Caco-2 (cell line): ENCODE results near the gene CAP1. TPM values are rescaled to one million over a fixed set of nuclear protein-coding genes. Genes with fewer than 3 reads are reported as not detected.

ENCODE experiments used
- BruUV-seq: library from RNA; stranded (reverse); fragments of 400-500 nt; replicated peaks from 2 replicates; lab custom pipeline; 2021; lab: Mats Ljungman, UMichigan
- CTCF ChIA-PET: fragments of 300-600 bp; sonication (Branson Sonifier 250); formaldehyde crosslinking; loops from one replicate; lab custom pipeline; 2022; ENCODE audit warnings: antibody characterized with exemption; lab: Charles Lee
- POLR2A ChIA-PET: fragments of 300-600 bp; sonication (Branson Sonifier 250); formaldehyde crosslinking; loops from one replicate; lab custom pipeline; 2022; ENCODE audit warnings: antibody characterized with exemption; lab: Charles Lee
- DNase-seq, 2 experiments: peaks; one replicate each; pipeline versions ENCODE4 v3.0.0 to v3.0.0-alpha.2; 2020 to 2022
- H3K27me3 ChIP-seq: replicated peaks from 2 replicates; pipeline ENCODE4 v1.6.0; 2011; ENCODE audit warnings: low read length; ENCODE audit not compliant: control insufficient read depth, insufficient read depth
- H3K36me3 ChIP-seq: 2 replicates; pipeline ENCODE4 v1.5.1; 2011; ENCODE audit warnings: low read length; ENCODE audit not compliant: control insufficient read depth, insufficient read depth
- H3K4me1 ChIP-seq: fragments of 250-450 bp; sonication (Bioruptor Pico); 2 replicates; pipeline ENCODE4 v1.5.1; 2020; ENCODE audit warnings: mild to moderate bottlenecking
- H3K4me3 ChIP-seq: 2 replicates; pipeline ENCODE4 v1.5.1; 2011; ENCODE audit warnings: low read depth, mild to moderate bottlenecking, control low read depth, low read length
- H3K9me3 ChIP-seq: fragments of 250-450 bp; sonication (Bioruptor Pico); 2 replicates; pipeline ENCODE4 v1.5.1; 2020; ENCODE audit warnings: mild to moderate bottlenecking, moderate library complexity
- H3K27ac Mint-ChIP-seq: one replicate; pipeline ENCODE4 v1.8.0; 2022; ENCODE audit warnings: mixed read lengths; ENCODE audit not compliant: unreplicated experiment
- H3K27me3 Mint-ChIP-seq: one replicate; pipeline ENCODE4 v1.8.0; 2022; ENCODE audit warnings: mixed read lengths; ENCODE audit not compliant: insufficient read depth, unreplicated experiment
- H3K36me3 Mint-ChIP-seq: one replicate; pipeline ENCODE4 v1.8.0; 2022; ENCODE audit warnings: mild to moderate bottlenecking, mixed read lengths; ENCODE audit not compliant: insufficient read depth, unreplicated experiment
- H3K4me1 Mint-ChIP-seq: one replicate; pipeline ENCODE4 v1.8.0; 2022; ENCODE audit warnings: low read depth, mixed read lengths; ENCODE audit not compliant: unreplicated experiment
- H3K4me3 Mint-ChIP-seq: one replicate; pipeline ENCODE4 v1.8.0; 2022; ENCODE audit warnings: mild to moderate bottlenecking, moderate library complexity, mixed read lengths; ENCODE audit not compliant: unreplicated experiment
- H3K9me3 Mint-ChIP-seq: one replicate; pipeline ENCODE4 v1.8.0; 2022; ENCODE audit warnings: mixed read lengths; ENCODE audit not compliant: unreplicated experiment
- intact Hi-C: fragments of 100-400 bp; cut with micrococcal nuclease; formaldehyde crosslinking; loops from one replicate; pipeline ENCODE4 v1.10.0; 2022; ENCODE audit not compliant: unreplicated experiment
- total RNA-seq: library from RNA; stranded (reverse); gene quantifications from 2 replicates; pipeline ENCODE4 v1.2.3, GENCODE V29; 2022
- TF ChIP-seq, protein P1 (sequence below), 2 experiments: fragments of 200-600 bp in 1 of 2; IDR thresholded peaks; 1 replicate in 1 of 2; 2 replicates in 1 of 2; pipeline versions ENCODE4 v1.5.1 to v1.8.0; 2011 to 2022; ENCODE audit warnings: antibody characterized with exemption in 1 of 2, control low read depth in 1 of 2, inconsistent platforms in 1 of 2, low read depth in 1 of 2, low read length in 1 of 2, mild to moderate bottlenecking in 1 of 2, moderate library complexity in 1 of 2; ENCODE audit not compliant: insufficient read depth in 1 of 2, severe bottlenecking in 1 of 2, unreplicated experiment in 1 of 2

CAP1 gene
- total RNA-seq, 1 experiment from 2014 or later = 181 TPM

DNA sequence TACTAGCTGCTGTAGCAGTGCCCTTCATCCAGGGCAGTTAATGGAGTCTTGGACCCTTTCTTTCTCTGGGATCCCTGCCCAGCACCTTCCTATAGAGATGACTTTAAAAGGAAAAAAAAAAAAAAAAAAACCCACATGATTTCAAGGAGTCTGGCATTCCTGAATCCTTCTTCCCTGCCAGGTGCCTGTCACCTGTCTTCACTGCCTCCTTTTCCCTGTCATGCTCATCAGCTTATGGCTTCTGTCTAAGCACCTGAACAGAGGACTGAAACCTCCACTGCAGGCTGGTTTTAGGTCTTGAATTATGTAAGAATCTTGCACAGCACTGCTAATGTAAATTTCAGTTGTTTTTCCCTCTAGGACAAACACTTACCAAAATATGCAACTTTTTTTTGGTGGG is 31.6 kb downstream of the CAP1 start:
- no peaks in the 10 kb centered on the region; the same call in 1 of the 2 replicates for H3K36me3 ChIP-seq

DNA sequence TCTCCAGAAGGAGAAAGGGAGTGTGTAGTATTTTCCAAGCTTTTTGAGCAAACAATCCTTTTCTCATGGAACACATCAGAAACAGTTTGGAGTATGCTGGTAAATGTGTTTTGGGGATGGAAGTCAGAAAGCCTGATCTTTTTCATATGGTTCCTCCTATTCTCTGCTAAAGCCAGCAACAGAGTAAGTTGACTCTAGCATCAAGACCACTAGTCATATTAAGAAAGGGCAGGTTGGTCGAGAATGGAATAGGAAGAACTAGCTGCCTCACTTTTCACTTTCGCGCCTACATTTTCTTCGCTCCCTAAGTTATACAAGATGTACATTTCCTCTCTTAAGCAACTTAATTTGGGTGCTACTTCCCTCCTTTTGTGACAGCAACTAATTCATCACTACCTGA is 32.5 kb downstream of the CAP1 start:
- no peak overlapping the region for H3K27ac Mint-ChIP-seq
- peaks cover 56% of the 10 kb centered on the region for H3K36me3 Mint-ChIP-seq
- TSS peak; percentile 94 for BruUV-seq

More for the DNA sequence above, 31.6 kb downstream of the CAP1 start:
- Mint-ChIP-seq H3K9me3 (no peaks in the 10 kb centered on the region), H3K27ac (no peak overlapping the region), H3K27me3 (no peaks in the 10 kb centered on the region), H3K36me3 (peaks cover 65% of the 10 kb centered on the region), H3K4me3 (no peak overlapping the region), H3K4me1 (no peaks in the 10 kb centered on the region)
- Histone ChIP-seq H3K4me1 (no peaks in the 10 kb centered on the region), H3K9me3 (no peaks in the 10 kb centered on the region), H3K4me3 (no peak overlapping the region), H3K27me3 (no peaks in the 10 kb centered on the region)
- ChIA-PET POLR2A (no interaction called here), CTCF (interaction anchor here (1.2 kb wide), 1 partner anchor 80 kb away, joined by 3 read pairs; no protein-coding TSS in a partner anchor)
- intact Hi-C loops = loop anchor here (10.0 kb wide), 1 partner anchor 233 kb away; no protein-coding TSS in a partner anchor
- DNase-seq = no peak
- BruUV-seq = TSS peak; percentile 78
- TF ChIP-seq, protein P1, sequence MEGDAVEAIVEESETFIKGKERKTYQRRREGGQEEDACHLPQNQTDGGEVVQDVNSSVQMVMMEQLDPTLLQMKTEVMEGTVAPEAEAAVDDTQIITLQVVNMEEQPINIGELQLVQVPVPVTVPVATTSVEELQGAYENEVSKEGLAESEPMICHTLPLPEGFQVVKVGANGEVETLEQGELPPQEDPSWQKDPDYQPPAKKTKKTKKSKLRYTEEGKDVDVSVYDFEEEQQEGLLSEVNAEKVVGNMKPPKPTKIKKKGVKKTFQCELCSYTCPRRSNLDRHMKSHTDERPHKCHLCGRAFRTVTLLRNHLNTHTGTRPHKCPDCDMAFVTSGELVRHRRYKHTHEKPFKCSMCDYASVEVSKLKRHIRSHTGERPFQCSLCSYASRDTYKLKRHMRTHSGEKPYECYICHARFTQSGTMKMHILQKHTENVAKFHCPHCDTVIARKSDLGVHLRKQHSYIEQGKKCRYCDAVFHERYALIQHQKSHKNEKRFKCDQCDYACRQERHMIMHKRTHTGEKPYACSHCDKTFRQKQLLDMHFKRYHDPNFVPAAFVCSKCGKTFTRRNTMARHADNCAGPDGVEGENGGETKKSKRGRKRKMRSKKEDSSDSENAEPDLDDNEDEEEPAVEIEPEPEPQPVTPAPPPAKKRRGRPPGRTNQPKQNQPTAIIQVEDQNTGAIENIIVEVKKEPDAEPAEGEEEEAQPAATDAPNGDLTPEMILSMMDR (IDR thresholded peaks at IDR 0.05; ENCODE audit: insufficient read depth in 1 of 2, low read depth in 1 of 2, low read length in 1 of 2, severe bottlenecking in 1 of 2, unreplicated experiment in 1 of 2) = no peak

DNA sequence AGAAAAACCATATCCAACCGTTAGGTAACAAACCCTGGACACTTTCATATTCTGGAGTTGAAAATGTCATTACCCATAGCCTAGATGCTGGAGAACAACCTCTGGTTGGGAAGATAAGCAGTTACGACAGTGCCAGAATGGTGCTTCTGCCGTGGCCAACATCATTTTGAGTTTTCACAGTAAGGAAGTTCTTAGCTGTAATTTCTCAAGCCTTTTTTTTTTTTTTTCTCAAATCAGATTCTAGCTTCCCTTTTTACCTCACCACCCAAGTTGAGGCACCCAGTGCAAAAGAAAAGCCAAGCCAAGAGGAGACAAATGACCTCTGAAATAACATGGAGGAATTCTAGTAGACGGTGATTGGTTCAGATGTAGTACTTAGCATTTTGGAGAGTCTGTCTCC is 34.7 kb downstream of the CAP1 start:
- H3K4me3 Mint-ChIP-seq = no peak overlapping the region
- no peak overlapping the region for H3K27ac Mint-ChIP-seq
- no peaks in the 10 kb centered on the region for H3K4me1 Mint-ChIP-seq
- H3K9me3 ChIP-seq = no peaks in the 10 kb centered on the region
- intact Hi-C loops = loop anchor here (10.0 kb wide), 1 partner anchor 230 kb away; no protein-coding TSS in a partner anchor
- no peaks in the 10 kb centered on the region; the same call in 1 of the 2 replicates for H3K36me3 ChIP-seq
- POLR2A ChIA-PET = no interaction called here
- no peaks in the 10 kb centered on the region for H3K27me3 Mint-ChIP-seq
- no peak for DNase-seq
- H3K27me3 ChIP-seq = no peaks in the 10 kb centered on the region
- no peaks in the 10 kb centered on the region for H3K9me3 Mint-ChIP-seq
- peaks cover 66% of the 10 kb centered on the region for H3K36me3 Mint-ChIP-seq
- no peaks in the 10 kb centered on the region for H3K4me1 ChIP-seq
- BruUV-seq = no TSS peak
- CTCF ChIA-PET = interaction anchor here (1.4 kb wide), 1 partner anchor 263 kb away, joined by 4 read pairs; no protein-coding TSS in a partner anchor
- TF ChIP-seq, protein P1 (IDR thresholded peaks at IDR 0.05; ENCODE audit: insufficient read depth in 1 of 2, low read depth in 1 of 2, low read length in 1 of 2, severe bottlenecking in 1 of 2, unreplicated experiment in 1 of 2) = no peak
- H3K4me3 ChIP-seq = no peak overlapping the region

More for the DNA sequence above, 32.5 kb downstream of the CAP1 start:
- Histone ChIP-seq H3K36me3 (no peaks in the 10 kb centered on the region; the same call in 1 of the 2 replicates), H3K4me1 (no peaks in the 10 kb centered on the region), H3K9me3 (no peaks in the 10 kb centered on the region), H3K4me3 (no peak overlapping the region), H3K27me3 (no peaks in the 10 kb centered on the region)
- ChIA-PET POLR2A (no interaction called here), CTCF (no interaction called here)
- TF ChIP-seq, protein P1 (IDR thresholded peaks at IDR 0.05; ENCODE audit: insufficient read depth in 1 of 2, low read depth in 1 of 2, low read length in 1 of 2, severe bottlenecking in 1 of 2, unreplicated experiment in 1 of 2) = no peak
- Mint-ChIP-seq H3K4me3 (no peak overlapping the region), H3K27me3 (no peaks in the 10 kb centered on the region), H3K4me1 (no peaks in the 10 kb centered on the region), H3K9me3 (no peaks in the 10 kb centered on the region)
- intact Hi-C loops = loop anchor here (10.0 kb wide), 1 partner anchor 232 kb away; no protein-coding TSS in a partner anchor
- DNase-seq = no peak
